ENCODE measurements around the gene DDX41. TPM values are rescaled to one million over a fixed set of nuclear protein-coding genes. Genes with fewer than 3 reads are reported as not detected.

Gene DDX41
- total RNA-seq, 6 donors from 2014 or later = 82.0 to 150 (median 91.9) TPM

DNA sequence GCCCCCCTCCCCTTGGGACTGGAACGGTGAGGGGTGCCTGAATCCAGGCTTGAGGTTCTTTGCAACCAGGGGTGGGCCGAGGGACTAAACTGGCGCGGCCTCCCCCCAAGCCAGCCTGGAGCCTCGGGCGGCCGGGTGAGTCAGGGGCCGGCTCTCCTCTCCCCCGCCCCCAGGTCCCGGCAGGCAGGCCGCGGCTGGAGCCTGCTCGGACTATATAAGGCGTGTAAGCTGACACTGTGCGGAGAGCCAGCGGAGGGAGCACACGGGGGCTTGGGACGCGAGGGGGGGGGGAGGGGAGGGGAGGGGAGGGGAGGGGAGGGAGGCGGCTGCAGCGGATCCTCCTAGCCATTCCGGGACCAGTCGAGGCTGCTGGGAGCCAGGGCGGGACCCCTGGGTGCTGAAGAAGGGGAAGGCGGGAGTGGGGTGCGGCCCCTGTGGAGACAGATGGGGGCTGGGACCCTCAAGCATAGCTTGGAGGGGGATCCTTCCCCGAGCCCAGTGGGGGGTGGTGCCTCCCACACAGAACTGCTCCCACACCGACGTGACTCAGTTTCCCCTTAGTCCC is 20.0 kb downstream of the DDX41 start:
- ATAC-seq (ENCODE audit: low FRiP score in 2 of 2) = peak; percentile 37 to 51

DNA sequence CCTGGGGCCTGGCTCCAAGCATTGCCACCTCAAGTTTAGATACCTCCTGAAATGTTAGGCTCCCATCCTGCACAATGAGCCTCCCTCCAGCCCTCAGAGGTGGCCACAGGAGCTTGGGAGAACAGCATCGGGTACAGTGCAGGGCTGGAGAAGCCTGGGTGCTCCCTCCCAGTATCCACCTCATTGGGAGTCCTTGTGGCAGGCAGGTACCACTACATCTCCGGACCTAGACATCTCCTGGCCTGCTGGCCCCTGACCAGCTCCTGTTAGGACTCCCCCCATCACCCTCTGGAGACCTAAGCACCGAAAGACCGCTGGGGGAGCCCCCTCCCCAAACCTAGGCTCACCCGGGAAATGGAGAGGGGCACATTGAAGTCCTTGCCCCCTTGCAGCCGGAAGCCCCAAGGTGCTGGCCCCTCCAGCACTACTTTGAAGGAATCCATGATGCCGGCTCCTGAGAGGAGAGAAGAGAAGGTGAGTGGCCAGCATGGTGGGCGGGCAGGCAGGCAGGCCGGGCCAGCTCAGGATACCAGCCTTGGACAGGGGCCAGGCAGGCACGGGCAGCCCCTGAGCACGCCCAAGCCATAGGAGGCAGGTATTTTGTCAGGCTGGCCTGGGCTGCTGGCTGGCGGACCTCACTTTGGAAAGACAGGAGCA is 20.6 kb downstream of the DDX41 start:
- WGBS, 2 donors = 17 to 37% methylated on average over 4 to 11 of the region's 12 CpGs
- TF ChIP-seq POLR2A (IDR thresholded peaks at IDR 0.05) = no peak
- TF ChIP-seq, protein P1, sequence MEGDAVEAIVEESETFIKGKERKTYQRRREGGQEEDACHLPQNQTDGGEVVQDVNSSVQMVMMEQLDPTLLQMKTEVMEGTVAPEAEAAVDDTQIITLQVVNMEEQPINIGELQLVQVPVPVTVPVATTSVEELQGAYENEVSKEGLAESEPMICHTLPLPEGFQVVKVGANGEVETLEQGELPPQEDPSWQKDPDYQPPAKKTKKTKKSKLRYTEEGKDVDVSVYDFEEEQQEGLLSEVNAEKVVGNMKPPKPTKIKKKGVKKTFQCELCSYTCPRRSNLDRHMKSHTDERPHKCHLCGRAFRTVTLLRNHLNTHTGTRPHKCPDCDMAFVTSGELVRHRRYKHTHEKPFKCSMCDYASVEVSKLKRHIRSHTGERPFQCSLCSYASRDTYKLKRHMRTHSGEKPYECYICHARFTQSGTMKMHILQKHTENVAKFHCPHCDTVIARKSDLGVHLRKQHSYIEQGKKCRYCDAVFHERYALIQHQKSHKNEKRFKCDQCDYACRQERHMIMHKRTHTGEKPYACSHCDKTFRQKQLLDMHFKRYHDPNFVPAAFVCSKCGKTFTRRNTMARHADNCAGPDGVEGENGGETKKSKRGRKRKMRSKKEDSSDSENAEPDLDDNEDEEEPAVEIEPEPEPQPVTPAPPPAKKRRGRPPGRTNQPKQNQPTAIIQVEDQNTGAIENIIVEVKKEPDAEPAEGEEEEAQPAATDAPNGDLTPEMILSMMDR (IDR thresholded peaks at IDR 0.05) = peak in 3 of 6 experiments; percentile 21 to 36 (median 23)
- DNase-seq (no peak), ATAC-seq (ENCODE audit: low FRiP score in 2 of 2) (no peak)
- Histone ChIP-seq H3K4me1 (peaks cover 49 to 74% (median 59%) of the 10 kb centered on the region in 4 donors), H3K4me3 (peak overlapping the region; percentile 71 to 93 (median 86)), H3K36me3 (peaks cover 0 to 18% (median 12%) of the 10 kb centered on the region in 4 donors), H3K27ac (peak overlapping the region; percentile 75 to 97 (median 86)), H3K9me3 (no peaks in the 10 kb centered on the region), H3K27me3 (no peaks in the 10 kb centered on the region)

More for the DNA sequence above, 20.0 kb downstream of the DDX41 start:
- H3K4me1 ChIP-seq = peaks cover 49 to 68% (median 56%) of the 10 kb centered on the region in 4 donors
- H3K4me3 ChIP-seq = peak overlapping the region; percentile 71 to 93 (median 86)
- WGBS, 2 donors = 1% methylated on average over 13 of the region's 29 CpGs; no CpG with 5 or more reads in 1 of the 2 donors
- TF ChIP-seq, protein P1 (IDR thresholded peaks at IDR 0.05) = no peak
- TF ChIP-seq POLR2AphosphoS5 (IDR thresholded peaks at IDR 0.05) (peak in 1 of 2 donors; percentile 38), EP300 (IDR thresholded peaks at IDR 0.05) (no peak)
- peak overlapping the region; percentile 75 to 97 (median 86) for H3K27ac ChIP-seq
- H3K36me3 ChIP-seq = peaks cover 0 to 12% (median 6%) of the 10 kb centered on the region in 4 donors
- no peaks in the 10 kb centered on the region for H3K9me3 ChIP-seq
- H3K27me3 ChIP-seq = no peaks in the 10 kb centered on the region
- DNase-seq = peak; percentile 74 to 89

DNA sequence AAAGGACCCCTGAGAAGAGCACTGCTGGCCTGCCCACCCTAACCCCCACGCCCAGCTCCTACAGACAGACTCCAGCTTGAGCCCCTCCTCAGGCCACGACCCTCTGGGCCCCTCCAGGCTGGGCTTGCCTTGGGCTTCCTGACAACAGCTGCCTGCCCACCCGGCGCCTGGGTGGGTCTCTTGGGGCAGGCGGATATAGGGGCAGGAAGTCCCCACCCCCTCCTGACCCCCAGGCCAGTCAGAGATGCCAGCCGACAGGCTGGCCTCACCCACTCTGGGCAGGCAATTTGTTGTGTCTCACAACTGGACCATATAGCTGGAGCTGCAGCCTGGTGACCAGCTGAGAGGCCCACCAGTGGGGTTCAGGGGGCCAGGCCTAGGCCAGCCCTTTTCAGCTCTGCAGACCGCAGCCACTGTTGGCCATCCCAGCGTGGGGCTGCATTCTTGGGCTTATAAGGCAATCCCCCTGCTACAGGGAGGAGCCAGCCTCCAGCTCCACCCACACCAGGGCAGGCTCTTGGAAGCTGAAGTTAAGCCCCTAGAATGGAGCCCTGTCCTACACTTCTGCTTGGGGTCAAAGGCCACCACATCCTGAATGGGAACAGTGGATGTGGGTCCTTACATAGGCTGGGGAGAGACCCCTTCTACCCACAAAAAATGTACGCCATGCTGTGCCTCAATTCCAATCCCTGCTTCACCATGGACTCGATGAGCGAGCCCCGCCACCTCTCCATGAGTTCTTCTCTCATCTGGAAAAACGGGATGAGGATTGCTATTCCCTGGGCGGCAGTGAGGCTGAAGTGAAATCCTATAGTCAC is 21.3 kb downstream of the DDX41 start:
- peaks cover 0 to 25% (median 19%) of the 10 kb centered on the region in 4 donors for H3K36me3 ChIP-seq
- H3K9me3 ChIP-seq = no peaks in the 10 kb centered on the region
- WGBS, 2 donors = 56 to 66% methylated on average over 9 to 10 of the region's 14 CpGs
- H3K27me3 ChIP-seq = no peaks in the 10 kb centered on the region
- DNase-seq (peak; percentile 60 to 68), ATAC-seq (ENCODE audit: low FRiP score in 2 of 2) (peak; percentile 1 to 56)
- H3K4me3 ChIP-seq = peak overlapping the region; percentile 24 to 89 (median 76)
- peaks cover 45 to 78% (median 55%) of the 10 kb centered on the region in 4 donors for H3K4me1 ChIP-seq
- TF ChIP-seq POLR2A (IDR thresholded peaks at IDR 0.05) (peak in 1 of 4 donors; percentile 28), EP300 (IDR thresholded peaks at IDR 0.05) (no peak), POLR2AphosphoS5 (IDR thresholded peaks at IDR 0.05) (no peak)
- TF ChIP-seq, protein P1 (IDR thresholded peaks at IDR 0.05) = no peak
- peak overlapping the region; percentile 75 to 97 (median 86) for H3K27ac ChIP-seq

DNA sequence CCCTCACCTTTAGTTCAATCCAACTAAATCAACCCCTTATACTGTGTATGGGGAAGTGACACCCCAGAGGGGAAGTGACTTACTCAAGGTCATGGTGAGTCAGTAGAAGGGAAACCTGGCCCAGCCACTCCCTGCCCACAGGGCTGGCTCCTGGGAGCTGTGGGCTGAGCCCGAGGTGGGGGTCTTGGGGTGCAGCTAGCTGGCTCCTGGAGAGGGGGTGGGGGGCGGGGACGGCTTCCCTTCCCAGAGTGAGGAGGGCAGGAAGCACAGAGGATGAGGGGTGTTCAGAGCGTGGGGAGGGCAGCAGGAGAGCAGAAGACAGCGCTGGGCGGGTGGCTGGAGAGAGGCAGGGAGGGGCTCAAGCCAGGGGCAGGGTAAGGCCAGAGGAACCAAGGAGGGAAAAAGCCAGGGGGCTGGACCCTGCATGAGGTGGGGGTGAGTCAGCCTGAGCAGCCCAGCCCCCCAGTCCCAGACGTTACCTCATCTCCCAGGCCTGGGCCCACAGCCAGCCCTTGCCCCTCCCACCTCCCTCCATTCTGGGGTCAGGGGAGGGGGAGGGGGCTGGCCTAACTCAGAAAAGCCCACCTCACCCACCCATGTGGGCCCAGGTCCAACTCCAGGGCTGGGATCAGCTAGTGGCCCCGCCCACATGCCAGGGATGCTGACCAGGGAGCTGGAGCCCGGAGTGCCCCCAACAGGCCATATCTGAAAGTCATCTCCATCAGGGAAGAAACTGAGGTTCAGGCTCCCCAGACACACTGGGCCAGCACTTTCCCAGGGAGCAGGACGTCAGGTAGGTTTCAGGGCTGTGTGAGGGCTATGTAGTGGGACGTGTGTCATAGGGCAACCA is 22.2 kb downstream of the DDX41 start:
- WGBS, 2 donors = 26 to 41% methylated on average over 7 to 9 of the region's 11 CpGs
- DNase-seq (peak; percentile 75 to 81), ATAC-seq (ENCODE audit: low FRiP score in 2 of 2) (peak; percentile 62)
- Histone ChIP-seq H3K27ac (peak overlapping the region; percentile 75 to 97 (median 86)), H3K36me3 (peaks cover 0 to 34% (median 23%) of the 10 kb centered on the region in 4 donors), H3K4me3 (peak overlapping the region in 3 of 4 donors; percentile 12 to 82 (median 71)), H3K27me3 (no peaks in the 10 kb centered on the region), H3K9me3 (no peaks in the 10 kb centered on the region), H3K4me1 (peaks cover 45 to 78% (median 55%) of the 10 kb centered on the region in 4 donors)
- TF ChIP-seq POLR2AphosphoS5 (IDR thresholded peaks at IDR 0.05) (peak in 1 of 2 donors; percentile 21), EP300 (IDR thresholded peaks at IDR 0.05) (no peak)
- TF ChIP-seq, protein P1 (IDR thresholded peaks at IDR 0.05) = peak in 1 of 6 experiments; percentile 8
